Cardiac atrium fibroblast (primary cell): ENCODE measurements around the gene OR8G5. TPM values are rescaled to one million over a fixed set of nuclear protein-coding genes. Genes with fewer than 3 reads are reported as not detected.

Experiments used
- total RNA-seq: library from RNA; depleted of rRNA; stranded (reverse); fragments of >200 nt; gene quantifications from 2 replicates; pipeline ENCODE4 v1.2.3, GENCODE V29; 2015

Gene OR8G5, protein sequence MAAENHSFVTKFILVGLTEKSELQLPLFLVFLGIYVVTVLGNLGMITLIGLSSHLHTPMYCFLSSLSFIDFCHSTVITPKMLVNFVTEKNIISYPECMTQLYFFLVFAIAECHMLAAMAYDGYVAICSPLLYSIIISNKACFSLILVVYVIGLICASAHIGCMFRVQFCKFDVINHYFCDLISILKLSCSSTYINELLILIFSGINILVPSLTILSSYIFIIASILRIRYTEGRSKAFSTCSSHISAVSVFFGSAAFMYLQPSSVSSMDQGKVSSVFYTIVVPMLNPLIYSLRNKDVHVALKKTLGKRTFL
- not detected in 2 replicates for total RNA-seq

DNA sequence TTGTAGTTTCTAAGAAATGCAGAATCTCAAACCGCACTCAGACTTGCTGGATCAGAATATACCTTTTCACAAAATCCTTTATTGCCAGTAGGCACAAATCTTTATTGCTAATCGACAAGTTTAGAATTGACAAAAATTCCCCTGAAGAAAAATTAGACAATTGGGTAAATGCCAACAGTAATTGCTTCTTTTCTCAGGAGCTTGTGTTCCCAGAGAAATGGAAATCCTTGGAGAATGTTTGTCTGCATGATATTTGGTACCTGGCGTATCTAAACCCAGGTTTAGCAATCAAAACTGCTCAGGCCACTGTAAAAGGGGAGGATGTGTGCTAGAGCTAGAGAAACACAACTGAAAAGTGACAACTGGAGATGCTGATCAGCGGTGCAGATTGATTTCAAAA is at the start of gene OR8G5:
TSS of gene OR8G5 (plus strand) at position 301 of the 400 bp plus-strand sequence. CDS start 8,556 bp downstream, outside the sequence.

DNA sequence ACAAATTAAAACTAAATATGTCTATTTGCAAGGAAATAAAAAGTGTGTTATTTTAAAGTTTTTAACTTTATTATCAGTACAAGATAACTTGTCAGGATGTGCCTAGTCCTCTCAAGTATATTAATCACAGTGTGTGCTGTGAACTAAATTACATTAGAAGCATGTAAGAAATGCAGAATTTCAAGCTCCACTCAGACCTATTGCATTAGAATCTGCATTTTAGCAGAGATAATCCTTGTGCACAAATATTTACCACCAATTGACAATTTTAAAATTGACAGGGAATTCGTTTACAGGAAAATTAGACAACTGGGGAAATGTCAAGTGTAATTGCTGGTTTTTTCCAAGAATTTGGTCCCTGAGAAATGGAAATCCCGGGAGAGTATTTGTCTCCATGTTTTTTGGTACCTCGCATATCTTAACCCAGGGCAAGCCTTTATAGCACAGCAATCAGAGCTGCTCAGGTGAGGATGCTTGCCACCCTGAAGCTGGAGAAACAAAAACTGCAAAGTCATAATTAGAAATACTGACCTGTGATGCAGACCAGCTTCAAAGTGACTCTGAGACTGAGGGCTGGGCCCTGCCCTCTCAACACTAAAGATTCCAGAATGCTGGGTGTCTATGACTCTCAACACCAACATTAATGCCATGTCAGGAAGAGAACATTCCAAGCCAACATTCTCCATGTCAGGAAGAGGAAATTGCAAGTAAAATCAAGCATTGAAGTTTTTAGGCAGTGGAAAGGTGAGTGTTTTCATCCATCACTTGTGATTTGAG is 15.4 kb upstream of the OR8G5 start, which contains the start of gene OR8G1:
TSS of gene OR8G1 (plus strand) at position 475 of the 777 bp plus-strand sequence. CDS start 8,581 bp downstream, outside the sequence.

DNA sequence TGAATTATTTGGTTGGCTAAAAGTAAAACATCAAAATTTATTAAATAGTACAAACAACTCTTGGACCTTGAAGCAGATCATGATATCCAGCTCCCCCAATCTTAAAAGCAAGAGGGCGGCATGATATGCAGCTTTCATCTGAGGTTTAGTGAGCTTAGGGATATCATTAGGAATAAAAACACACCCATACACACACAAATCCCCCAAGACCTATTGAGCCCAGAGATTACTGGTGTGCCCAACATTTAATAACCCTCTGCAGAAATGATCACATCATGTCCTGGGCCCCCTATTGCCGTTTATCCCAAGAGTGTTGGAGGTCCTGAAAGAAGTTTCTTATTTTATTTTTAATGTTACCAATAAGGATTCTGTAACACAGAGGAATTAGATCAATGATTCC is 57.7 kb downstream of the OR8G5 start, which contains the start of gene OR8D1:
TSS of gene OR8D1 (minus strand) at position 101 of the 400 bp plus-strand sequence. CDS start 3,183 bp downstream, outside the sequence.

Other genes with a start within 250 kb of the OR8G5 start
- gene OR10G4, start 243.4 kb upstream of the OR8G5 start, total RNA-seq = not detected in 2 replicates
- gene OR10G9, start 233.4 kb upstream of the OR8G5 start, total RNA-seq = not detected in 2 replicates
- not detected in 2 replicates for gene OR10G8, start 229.6 kb upstream of the OR8G5 start, total RNA-seq
- not detected in 2 replicates for gene OR10G7, start 215.1 kb upstream of the OR8G5 start, total RNA-seq
- gene VWA5A, start 140.9 kb upstream of the OR8G5 start, total RNA-seq = 10.2 and 13.9 TPM in 2 replicates
- gene OR10D3, start 73.0 kb upstream of the OR8G5 start, total RNA-seq = not detected in 2 replicates
- not detected in 2 replicates for gene OR8G1, start 15.3 kb upstream of the OR8G5 start, total RNA-seq
- not detected in 2 replicates for gene OR8D1, start 57.6 kb downstream of the OR8G5 start, total RNA-seq
- not detected in 2 replicates for gene OR8D2, start 63.8 kb downstream of the OR8G5 start, total RNA-seq
- gene OR8B2, start 128.1 kb downstream of the OR8G5 start, total RNA-seq = not detected in 2 replicates
- gene OR8B3, start 142.6 kb downstream of the OR8G5 start, total RNA-seq = not detected in 2 replicates
- not detected in 2 replicates for gene OR8B4, start 168.5 kb downstream of the OR8G5 start, total RNA-seq
- not detected in 2 replicates for gene OR8B8, start 189.3 kb downstream of the OR8G5 start, total RNA-seq